Measurements from ENCODE around the gene SH2D3C. TPM values are rescaled to one million over a fixed set of nuclear protein-coding genes. Genes with fewer than 3 reads are reported as not detected.
"Not testable (repeated sequence)": the region's sequence is repeated elsewhere in the genome, so short reads cannot be mapped to it uniquely, and the experiment has no call there.

SH2D3C gene
- total RNA-seq, 1 donor from 2014 or later = 19.3 TPM

GRCh38 chr9:127783111-127784008 is 4.9 kb upstream of the SH2D3C start:
- peaks cover 7% of the 10 kb centered on the region for H3K36me3 Mint-ChIP-seq (ENCODE audit: unreplicated experiment)
- no peak for DNase-seq (ENCODE audit: extremely low spot score, unreplicated experiment)
- no peak overlapping the region for H3K4me3 Mint-ChIP-seq (ENCODE audit: unreplicated experiment)

DNA sequence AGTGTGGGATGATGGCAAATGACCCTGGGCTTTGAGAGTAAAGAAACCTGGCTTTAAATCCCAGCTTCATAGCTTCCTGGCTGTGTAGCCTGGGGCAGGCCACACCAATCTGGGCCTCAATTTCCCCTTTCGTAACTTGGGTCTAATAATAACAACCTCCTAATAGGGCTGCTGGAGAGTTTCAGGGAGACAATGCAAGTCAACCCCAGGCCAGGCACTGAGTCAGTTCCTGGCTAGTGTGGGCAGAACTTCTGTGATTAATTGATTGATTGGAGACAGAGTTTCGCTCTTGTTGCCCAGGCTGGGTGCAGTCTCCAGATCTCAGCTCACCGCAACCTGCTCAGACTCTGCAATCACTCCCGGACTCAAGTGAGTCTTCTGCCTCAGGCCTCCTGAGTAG is 3.3 kb upstream of the SH2D3C start:
- H3K36me3 Mint-ChIP-seq (ENCODE audit: unreplicated experiment) = no peaks in the 10 kb centered on the region
- H3K27ac Mint-ChIP-seq (ENCODE audit: unreplicated experiment) = no peak overlapping the region
- H3K9me3 Mint-ChIP-seq (ENCODE audit: unreplicated experiment) = no peaks in the 10 kb centered on the region
- DNase-seq (ENCODE audit: extremely low spot score, unreplicated experiment) = no peak
- H3K4me3 Mint-ChIP-seq (ENCODE audit: unreplicated experiment) = no peak overlapping the region
- peaks cover 20% of the 10 kb centered on the region for H3K4me1 Mint-ChIP-seq (ENCODE audit: unreplicated experiment)
- H3K27me3 Mint-ChIP-seq (ENCODE audit: unreplicated experiment) = no peaks in the 10 kb centered on the region
- TF ChIP-seq CTCF (IDR thresholded peaks at IDR 0.05) = no peak

More at GRCh38 chr9:127783111-127784008, 4.9 kb upstream of the SH2D3C start:
- H3K9me3 Mint-ChIP-seq (ENCODE audit: unreplicated experiment) = no peaks in the 10 kb centered on the region
- no peak overlapping the region for H3K27ac Mint-ChIP-seq (ENCODE audit: unreplicated experiment)
- no peaks in the 10 kb centered on the region for H3K27me3 Mint-ChIP-seq (ENCODE audit: unreplicated experiment)
- peaks cover 24% of the 10 kb centered on the region for H3K4me1 Mint-ChIP-seq (ENCODE audit: unreplicated experiment)
- no peak for TF ChIP-seq CTCF (IDR thresholded peaks at IDR 0.05)

DNA sequence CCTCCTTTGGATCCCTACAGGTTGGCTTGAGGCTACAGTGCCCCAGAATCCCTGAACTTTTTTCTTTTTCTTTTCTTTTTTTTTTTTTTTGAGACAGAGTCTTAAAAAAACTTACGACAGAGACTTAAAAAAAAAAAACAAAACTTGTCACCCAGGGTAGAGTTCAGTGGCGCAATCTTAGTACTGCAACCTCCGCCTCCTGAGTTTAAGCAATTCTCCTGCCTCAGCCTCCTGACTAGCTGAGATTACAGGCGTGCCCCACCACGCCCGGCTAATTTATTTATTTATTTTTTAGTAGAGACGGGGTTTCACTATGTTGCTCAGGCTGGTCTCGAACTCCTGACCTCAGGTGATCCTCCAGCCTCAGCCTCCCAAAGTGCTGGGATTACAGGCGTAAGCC is 2.4 kb upstream of the SH2D3C start:
- not testable (repeated sequence) for H3K4me3 Mint-ChIP-seq (ENCODE audit: unreplicated experiment)

DNA sequence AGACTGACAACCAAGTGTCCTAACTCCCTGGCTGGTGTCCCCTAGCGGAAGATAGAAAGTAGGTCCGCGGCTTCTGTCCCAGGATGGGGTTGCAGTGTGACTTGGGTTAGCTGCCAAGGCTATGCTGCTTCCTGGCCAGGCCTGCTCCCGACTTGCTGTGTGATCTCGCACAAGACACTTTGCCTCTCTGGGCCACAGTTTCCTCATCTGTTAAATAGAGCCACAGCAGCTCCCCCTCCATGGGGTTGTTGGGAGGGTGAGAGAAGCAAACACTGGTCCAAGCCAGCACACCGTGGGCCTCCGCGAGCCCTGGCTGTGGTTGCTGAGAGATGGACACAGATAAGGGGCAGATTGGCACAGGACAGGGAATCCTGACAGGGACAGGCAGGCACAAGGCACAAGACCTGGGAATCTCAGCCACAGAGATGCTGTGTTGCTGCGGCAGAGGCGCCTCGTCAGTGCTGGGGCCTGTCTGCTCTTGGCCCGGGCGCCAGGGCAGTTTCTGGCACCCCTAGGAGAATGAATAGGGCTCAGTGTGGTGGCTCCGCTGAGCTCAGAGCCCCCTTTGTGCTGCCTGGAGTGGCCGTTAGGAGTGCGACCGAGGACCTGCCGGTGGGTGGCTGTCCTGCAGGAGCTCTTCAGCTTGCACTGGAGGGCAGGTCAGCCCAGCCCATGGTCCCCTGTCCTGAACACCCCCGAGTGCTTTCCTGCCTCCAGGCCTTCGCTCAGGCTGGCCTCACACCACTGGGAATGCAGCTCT is 1.8 kb upstream of the SH2D3C start:
- H3K9me3 Mint-ChIP-seq (ENCODE audit: unreplicated experiment) = no peaks in the 10 kb centered on the region
- H3K4me1 Mint-ChIP-seq (ENCODE audit: unreplicated experiment) = peaks cover 17% of the 10 kb centered on the region
- DNase-seq (ENCODE audit: extremely low spot score, unreplicated experiment) = no peak
- H3K36me3 Mint-ChIP-seq (ENCODE audit: unreplicated experiment) = no peaks in the 10 kb centered on the region
- no peak for TF ChIP-seq CTCF (IDR thresholded peaks at IDR 0.05)
- no peaks in the 10 kb centered on the region for H3K27me3 Mint-ChIP-seq (ENCODE audit: unreplicated experiment)
- H3K27ac Mint-ChIP-seq (ENCODE audit: unreplicated experiment) = no peak overlapping the region
- no peak overlapping the region for H3K4me3 Mint-ChIP-seq (ENCODE audit: unreplicated experiment)

More for the DNA sequence above, 2.4 kb upstream of the SH2D3C start:
- DNase-seq (ENCODE audit: extremely low spot score, unreplicated experiment); H3K27ac Mint-ChIP-seq (ENCODE audit: unreplicated experiment); H3K27me3 Mint-ChIP-seq (ENCODE audit: unreplicated experiment); H3K36me3 Mint-ChIP-seq (ENCODE audit: unreplicated experiment); H3K9me3 Mint-ChIP-seq (ENCODE audit: unreplicated experiment): not testable (repeated sequence)
- H3K4me1 Mint-ChIP-seq (ENCODE audit: unreplicated experiment) = peaks cover 17% of the 10 kb centered on the region

DNA sequence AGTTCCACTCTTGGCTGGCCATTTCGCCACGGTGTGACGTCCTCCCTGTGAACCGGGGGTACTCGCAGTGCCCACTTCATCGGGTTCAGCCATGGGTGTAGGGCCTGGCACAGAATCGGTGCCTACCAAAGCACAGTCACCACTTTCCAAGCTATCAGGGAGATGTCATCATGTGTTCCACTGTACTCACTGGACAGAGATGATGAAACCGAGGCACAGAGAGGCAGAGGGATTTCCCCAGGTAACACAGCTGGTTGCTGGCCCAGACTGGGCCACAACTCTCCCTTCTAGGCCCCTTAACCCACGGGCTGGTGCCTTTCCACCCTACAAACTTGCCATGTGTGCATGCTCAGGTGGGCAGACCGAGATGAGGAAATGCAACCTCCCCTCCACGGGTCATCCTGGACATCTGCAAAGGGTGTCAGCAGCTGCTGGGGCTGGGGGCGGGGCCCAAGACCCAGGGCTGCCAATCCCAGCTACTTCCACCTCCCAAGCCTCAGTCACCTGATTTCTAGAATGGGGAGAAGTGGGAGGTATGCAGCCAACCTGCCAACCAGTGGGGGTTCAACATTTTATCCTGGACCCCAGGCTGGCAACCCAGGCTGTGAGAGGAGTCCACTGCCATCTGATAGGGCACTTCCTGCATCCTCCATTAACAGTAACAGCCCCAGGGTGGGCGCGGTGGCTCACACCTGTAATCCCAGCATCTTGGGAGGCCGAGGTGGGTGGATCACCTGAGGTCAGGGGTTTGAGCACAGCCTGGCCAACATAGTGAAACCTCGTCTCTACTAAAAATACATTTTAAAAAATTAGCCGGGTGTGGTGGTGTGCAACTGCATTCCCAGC is 893 bp upstream of the SH2D3C start:
- H3K4me1 Mint-ChIP-seq (ENCODE audit: unreplicated experiment) = peaks cover 15% of the 10 kb centered on the region
- H3K27me3 Mint-ChIP-seq (ENCODE audit: unreplicated experiment) = no peaks in the 10 kb centered on the region
- peak overlapping the region; percentile 27 for H3K27ac Mint-ChIP-seq (ENCODE audit: unreplicated experiment)
- no peak overlapping the region for H3K4me3 Mint-ChIP-seq (ENCODE audit: unreplicated experiment)
- no peaks in the 10 kb centered on the region for H3K9me3 Mint-ChIP-seq (ENCODE audit: unreplicated experiment)
- DNase-seq (ENCODE audit: extremely low spot score, unreplicated experiment) = no peak
- no peak for TF ChIP-seq CTCF (IDR thresholded peaks at IDR 0.05)
- no peaks in the 10 kb centered on the region for H3K36me3 Mint-ChIP-seq (ENCODE audit: unreplicated experiment)
